Esophagus squamous epithelium (tissue), 4 donors: ENCODE data around the gene GPR158.

Source experiments
- CTCF ChIP-seq, 6 experiments: fragments of 450-650 bp in 4 of 6; fragments of 200-600 bp in 2 of 6; sonication (generic) in 2 of 6; IDR thresholded peaks; one replicate each; pipeline ENCODE4 v1.5.1; 2016 to 2019; ENCODE audit warnings: antibody characterized with exemption in 6 of 6, mild to moderate bottlenecking in 4 of 6, moderate library complexity in 4 of 6
- POLR2A ChIP-seq, 4 donors: fragments of 450-650 bp; IDR thresholded peaks; one replicate each; pipeline ENCODE4 v1.6.1; 2017; ENCODE audit warnings: antibody characterized with exemption in 4 of 4, mild to moderate bottlenecking in 4 of 4, moderate library complexity in 3 of 4

DNA sequence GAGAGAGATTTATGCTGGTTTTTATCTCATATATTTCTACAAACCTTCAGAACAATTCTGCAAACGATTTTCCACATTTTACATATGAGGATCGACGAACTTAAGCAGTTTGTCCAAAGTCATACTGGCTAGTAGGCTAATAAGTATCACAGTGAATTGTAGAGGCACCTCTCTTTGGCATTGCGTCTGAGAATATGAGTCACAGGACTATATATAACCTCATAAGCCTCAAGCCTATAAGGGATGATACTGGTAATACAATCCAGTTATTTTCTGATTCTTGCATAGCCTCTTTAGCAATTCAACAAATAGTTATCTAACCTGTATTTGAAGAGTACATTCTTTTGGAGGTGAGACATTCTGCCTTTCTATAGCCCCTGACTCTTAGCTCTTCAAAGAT, 129.8 kb downstream of the GPR158 start:
- no peak for TF ChIP-seq CTCF (IDR thresholded peaks at IDR 0.05)
- no peak for TF ChIP-seq POLR2A (IDR thresholded peaks at IDR 0.05)
